NB4 (cell line): ENCODE results near the gene HAO1.

Source experiments
- POLR2A ChIP-seq: IDR thresholded peaks from 2 replicates; pipeline ENCODE4 v1.6.1; 2011; ENCODE audit warnings: mild to moderate bottlenecking; ENCODE audit not compliant: insufficient read length; ENCODE audit errors: extremely low read depth
- TF ChIP-seq, protein P1 (sequence below): IDR thresholded peaks from one replicate; pipeline ENCODE4 v1.5.1; 2012; ENCODE audit warnings: low read depth, low read length
- TF ChIP-seq, protein P2 (sequence below): IDR thresholded peaks from 2 replicates; pipeline ENCODE4 v1.6.1; 2011; ENCODE audit warnings: low read depth, low read length

DNA sequence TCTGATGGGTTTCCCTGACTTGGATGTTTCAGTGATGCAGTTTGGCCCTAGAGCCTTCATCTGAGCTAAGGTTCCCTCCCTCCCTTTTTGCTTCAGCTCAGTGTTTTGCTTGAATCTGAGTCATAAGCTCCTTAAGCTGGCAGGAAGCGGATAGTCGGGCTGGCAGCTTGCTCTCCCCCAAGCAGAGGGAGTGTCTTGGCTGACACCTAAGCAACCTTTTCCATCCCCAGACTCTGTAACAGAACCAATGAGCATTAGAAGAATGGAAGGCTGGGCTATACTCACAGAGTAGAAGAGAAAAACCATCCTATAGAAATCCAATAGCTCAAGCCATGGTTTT is 98.3 kb downstream of the HAO1 start:
- TF ChIP-seq, protein P1, sequence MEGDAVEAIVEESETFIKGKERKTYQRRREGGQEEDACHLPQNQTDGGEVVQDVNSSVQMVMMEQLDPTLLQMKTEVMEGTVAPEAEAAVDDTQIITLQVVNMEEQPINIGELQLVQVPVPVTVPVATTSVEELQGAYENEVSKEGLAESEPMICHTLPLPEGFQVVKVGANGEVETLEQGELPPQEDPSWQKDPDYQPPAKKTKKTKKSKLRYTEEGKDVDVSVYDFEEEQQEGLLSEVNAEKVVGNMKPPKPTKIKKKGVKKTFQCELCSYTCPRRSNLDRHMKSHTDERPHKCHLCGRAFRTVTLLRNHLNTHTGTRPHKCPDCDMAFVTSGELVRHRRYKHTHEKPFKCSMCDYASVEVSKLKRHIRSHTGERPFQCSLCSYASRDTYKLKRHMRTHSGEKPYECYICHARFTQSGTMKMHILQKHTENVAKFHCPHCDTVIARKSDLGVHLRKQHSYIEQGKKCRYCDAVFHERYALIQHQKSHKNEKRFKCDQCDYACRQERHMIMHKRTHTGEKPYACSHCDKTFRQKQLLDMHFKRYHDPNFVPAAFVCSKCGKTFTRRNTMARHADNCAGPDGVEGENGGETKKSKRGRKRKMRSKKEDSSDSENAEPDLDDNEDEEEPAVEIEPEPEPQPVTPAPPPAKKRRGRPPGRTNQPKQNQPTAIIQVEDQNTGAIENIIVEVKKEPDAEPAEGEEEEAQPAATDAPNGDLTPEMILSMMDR: no peak
- TF ChIP-seq, protein P2, sequence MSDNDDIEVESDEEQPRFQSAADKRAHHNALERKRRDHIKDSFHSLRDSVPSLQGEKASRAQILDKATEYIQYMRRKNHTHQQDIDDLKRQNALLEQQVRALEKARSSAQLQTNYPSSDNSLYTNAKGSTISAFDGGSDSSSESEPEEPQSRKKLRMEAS: no peak
- TF ChIP-seq POLR2A: no peak
